ENCODE measurements around the gene C3orf22. TPM values are rescaled to one million over a fixed set of nuclear protein-coding genes. Genes with fewer than 3 reads are reported as not detected.

The C3orf22 gene
- total RNA-seq, 2 experiments from 2014 or later = not detected

DNA sequence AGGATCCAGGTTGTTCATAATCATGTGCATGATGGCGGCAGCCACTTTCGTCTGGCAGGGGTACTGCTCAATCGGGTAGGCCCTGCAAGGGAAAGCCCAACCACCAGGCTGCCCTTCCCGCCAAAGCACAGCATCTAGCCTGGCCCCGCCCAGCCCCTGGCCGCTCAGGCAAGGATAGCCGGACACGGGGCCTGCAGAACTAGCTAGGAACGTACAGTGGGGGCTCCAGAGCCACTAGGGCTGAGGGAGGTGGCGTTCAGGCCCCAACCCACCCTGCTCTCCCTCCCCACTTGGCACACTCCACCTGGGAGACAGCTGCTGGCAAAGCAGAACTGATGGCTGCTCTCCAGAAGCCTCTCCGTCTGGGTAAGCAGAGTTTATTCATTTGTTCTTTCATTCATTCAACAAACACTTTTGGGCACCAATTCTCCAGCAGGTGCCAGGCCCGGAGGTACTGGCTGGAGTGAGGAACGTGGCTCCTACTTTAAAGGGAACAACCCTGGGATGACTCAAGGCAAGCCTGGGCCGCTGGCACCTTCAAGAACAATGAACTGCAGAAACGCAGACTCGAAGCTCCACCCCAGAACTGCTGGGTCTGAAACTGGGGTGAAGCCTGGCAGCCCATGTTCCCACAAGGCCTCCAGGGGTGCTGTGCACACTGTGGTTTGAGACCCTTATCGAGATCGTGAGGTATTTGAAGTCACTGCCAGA lies 49.0 kb downstream of the C3orf22 start:
- no peak for ATAC-seq
- H3K9me3 Mint-ChIP-seq = no peaks in the 10 kb centered on the region
- CTCF ChIA-PET = interaction anchor here (1.2 to 4.1 kb wide), 2 partner anchors 13 to 17 kb away, joined by 3 to 19 read pairs; partner anchors contain the start of gene CHST13
- no peak overlapping the region for H3K27ac Mint-ChIP-seq
- no peak for DNase-seq
- no peaks in the 10 kb centered on the region for H3K4me1 Mint-ChIP-seq (ENCODE audit: low read depth)
- no peaks in the 10 kb centered on the region for H3K36me3 Mint-ChIP-seq (ENCODE audit: low read depth)
- H3K4me3 Mint-ChIP-seq = no peak overlapping the region
- POLR2A ChIA-PET = no interaction called here
- TF ChIP-seq, protein P1, sequence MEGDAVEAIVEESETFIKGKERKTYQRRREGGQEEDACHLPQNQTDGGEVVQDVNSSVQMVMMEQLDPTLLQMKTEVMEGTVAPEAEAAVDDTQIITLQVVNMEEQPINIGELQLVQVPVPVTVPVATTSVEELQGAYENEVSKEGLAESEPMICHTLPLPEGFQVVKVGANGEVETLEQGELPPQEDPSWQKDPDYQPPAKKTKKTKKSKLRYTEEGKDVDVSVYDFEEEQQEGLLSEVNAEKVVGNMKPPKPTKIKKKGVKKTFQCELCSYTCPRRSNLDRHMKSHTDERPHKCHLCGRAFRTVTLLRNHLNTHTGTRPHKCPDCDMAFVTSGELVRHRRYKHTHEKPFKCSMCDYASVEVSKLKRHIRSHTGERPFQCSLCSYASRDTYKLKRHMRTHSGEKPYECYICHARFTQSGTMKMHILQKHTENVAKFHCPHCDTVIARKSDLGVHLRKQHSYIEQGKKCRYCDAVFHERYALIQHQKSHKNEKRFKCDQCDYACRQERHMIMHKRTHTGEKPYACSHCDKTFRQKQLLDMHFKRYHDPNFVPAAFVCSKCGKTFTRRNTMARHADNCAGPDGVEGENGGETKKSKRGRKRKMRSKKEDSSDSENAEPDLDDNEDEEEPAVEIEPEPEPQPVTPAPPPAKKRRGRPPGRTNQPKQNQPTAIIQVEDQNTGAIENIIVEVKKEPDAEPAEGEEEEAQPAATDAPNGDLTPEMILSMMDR (IDR thresholded peaks at IDR 0.05) = no peak
- intact Hi-C loops (cut with micrococcal nuclease) = no loop called here
- peaks cover 1% of the 10 kb centered on the region for H3K27me3 Mint-ChIP-seq

DNA sequence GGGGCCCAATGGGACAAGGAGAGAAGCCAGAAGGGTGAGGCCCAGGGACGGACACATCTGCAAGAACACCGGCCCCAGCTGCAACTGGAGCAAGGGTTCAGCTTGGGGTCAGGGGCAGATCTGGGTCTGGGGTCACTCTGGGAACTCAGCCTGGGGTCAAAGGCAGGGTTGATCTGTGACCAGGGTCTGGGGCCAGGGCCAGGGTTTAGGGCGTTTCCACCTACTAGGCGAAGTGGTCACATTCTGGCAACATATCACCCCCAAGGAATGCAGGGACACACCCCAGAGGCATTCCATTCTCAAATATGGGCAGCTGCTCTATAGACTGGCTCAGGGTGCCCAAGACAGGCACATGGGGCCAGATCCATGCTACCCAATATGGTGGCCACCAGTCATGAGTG lies 50.2 kb downstream of the C3orf22 start:
- ChIA-PET CTCF (interaction anchor here (4.1 kb wide), 1 partner anchor 14 kb away, joined by 19 read pairs; the partner anchor contains the start of gene CHST13), POLR2A (no interaction called here)
- Mint-ChIP-seq H3K27me3 (peaks cover 1% of the 10 kb centered on the region), H3K27ac (no peak overlapping the region), H3K4me1 (ENCODE audit: low read depth) (no peaks in the 10 kb centered on the region), H3K9me3 (no peaks in the 10 kb centered on the region), H3K4me3 (no peak overlapping the region), H3K36me3 (ENCODE audit: low read depth) (no peaks in the 10 kb centered on the region)
- TF ChIP-seq, protein P1 (IDR thresholded peaks at IDR 0.05) = no peak
- intact Hi-C loops (cut with micrococcal nuclease) = no loop called here
- DNase-seq = no peak
- ATAC-seq = no peak

DNA sequence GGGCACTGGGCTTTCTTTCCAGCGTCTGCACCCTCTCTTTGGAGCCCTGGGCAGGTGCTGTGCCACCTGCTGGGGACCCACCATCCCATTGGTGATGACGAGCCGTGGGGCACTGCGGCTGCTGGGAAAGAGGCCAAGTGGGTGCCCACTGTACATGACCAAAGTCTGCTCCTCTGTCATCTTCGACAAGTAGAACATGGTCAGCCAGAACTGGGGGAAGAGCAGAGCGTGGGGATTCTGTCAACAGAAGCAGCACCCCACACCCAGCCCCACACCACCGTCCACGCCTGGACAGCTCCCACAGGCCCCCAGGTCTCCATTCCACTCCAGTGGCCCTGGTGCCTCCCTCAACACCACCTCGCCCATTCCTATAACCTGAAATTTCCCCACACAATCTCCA lies 50.8 kb downstream of the C3orf22 start:
- H3K27ac Mint-ChIP-seq = no peak overlapping the region
- CTCF ChIA-PET = interaction anchor here (4.1 kb wide), 1 partner anchor 15 kb away, joined by 19 read pairs; the partner anchor contains the start of gene CHST13

DNA sequence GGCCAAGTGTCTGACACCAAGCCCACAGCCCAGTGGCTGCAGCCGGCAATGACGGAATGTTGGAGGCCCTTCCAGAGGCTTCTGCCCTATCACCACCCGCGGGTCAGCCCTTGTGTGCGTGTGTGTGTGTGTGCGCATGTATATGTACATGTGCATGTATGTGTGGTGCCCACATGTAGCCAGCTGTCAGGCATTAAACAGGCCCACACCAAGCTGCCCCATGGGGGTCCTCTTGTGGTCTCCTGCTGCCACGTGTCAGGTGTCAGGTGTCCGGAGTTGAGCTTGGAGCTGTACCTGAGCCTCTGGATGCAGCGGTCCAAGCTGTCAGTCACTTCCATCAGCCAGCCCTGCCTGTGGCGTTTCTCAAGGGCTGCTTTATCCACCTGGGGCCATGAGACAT lies 55.0 kb downstream of the C3orf22 start:
- Mint-ChIP-seq H3K36me3 (ENCODE audit: low read depth) (no peaks in the 10 kb centered on the region), H3K4me1 (ENCODE audit: low read depth) (peaks cover 1% of the 10 kb centered on the region), H3K27ac (no peak overlapping the region), H3K4me3 (no peak overlapping the region), H3K9me3 (no peaks in the 10 kb centered on the region), H3K27me3 (peaks cover 1% of the 10 kb centered on the region)
- ChIA-PET CTCF (no interaction called here), POLR2A (no interaction called here)
- TF ChIP-seq, protein P1 (IDR thresholded peaks at IDR 0.05) = no peak
- DNase-seq (no peak), ATAC-seq (no peak)
- intact Hi-C loops (cut with micrococcal nuclease) = no loop called here

More for the DNA sequence above, 50.8 kb downstream of the C3orf22 start:
- TF ChIP-seq, protein P1 (IDR thresholded peaks at IDR 0.05) = no peak
- ATAC-seq (no peak), DNase-seq (no peak)
- peaks cover 1% of the 10 kb centered on the region for H3K27me3 Mint-ChIP-seq
- H3K9me3 Mint-ChIP-seq = no peaks in the 10 kb centered on the region
- POLR2A ChIA-PET = no interaction called here
- H3K36me3 Mint-ChIP-seq (ENCODE audit: low read depth) = no peaks in the 10 kb centered on the region
- H3K4me3 Mint-ChIP-seq = no peak overlapping the region
- intact Hi-C loops (cut with micrococcal nuclease) = no loop called here
- H3K4me1 Mint-ChIP-seq (ENCODE audit: low read depth) = no peaks in the 10 kb centered on the region

DNA sequence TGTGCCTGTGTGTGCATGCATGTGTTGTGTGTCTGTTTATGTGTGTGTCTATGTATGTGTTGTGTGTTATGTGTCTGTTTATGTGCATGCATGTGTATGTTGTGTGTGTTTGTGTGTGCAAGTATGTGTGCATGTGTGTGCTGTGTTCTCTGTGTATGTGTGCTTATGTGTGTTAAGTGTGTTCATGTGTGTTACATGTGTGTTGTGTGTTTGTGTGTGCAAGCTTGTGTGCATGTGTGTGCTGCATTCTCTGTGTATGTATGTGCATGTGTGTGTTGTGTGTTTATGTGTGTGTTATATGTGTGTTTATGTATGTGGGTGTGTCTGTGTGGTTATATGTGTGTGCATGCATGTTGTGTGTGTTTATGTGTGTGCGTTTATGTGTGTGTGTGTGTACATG lies 56.1 kb downstream of the C3orf22 start:
- Mint-ChIP-seq H3K36me3 (ENCODE audit: low read depth) (no peaks in the 10 kb centered on the region), H3K27me3 (peaks cover 1% of the 10 kb centered on the region), H3K4me3 (no peak overlapping the region), H3K27ac (no peak overlapping the region), H3K9me3 (no peaks in the 10 kb centered on the region), H3K4me1 (ENCODE audit: low read depth) (peaks cover 3% of the 10 kb centered on the region)
- DNase-seq (no peak), ATAC-seq (no peak)
- ChIA-PET POLR2A (no interaction called here), CTCF (no interaction called here)
- TF ChIP-seq, protein P1 (IDR thresholded peaks at IDR 0.05) = no peak
- intact Hi-C loops (cut with micrococcal nuclease) = no loop called here
